SIG-M5 (cell line): ENCODE measurements around the gene MSH5.

ENCODE experiments used
- DNase-seq: peaks from one replicate; lab custom pipeline; 2025; lab: John Stamatoyannopoulos, UW

The MSH5 gene

DNA sequence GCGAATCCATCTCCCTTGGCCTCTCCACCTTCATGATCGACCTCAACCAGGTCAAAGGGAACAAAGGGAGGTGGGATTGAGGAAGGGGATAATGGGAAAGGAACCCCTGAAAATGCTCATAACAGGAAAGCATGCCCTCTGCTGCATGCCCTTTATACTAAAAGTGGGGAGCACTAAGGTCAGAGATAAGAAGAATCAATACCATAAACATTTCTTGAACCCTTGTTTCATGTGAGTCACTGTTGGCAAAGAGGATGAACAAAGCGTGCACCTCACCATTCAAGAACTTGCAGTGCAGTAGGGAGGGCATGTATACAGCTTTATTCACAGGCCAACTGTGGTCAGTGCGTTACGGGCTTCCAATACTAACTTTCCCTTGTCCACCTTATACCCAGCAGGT is 21.0 kb downstream of the MSH5 start:
- no peak for DNase-seq

DNA sequence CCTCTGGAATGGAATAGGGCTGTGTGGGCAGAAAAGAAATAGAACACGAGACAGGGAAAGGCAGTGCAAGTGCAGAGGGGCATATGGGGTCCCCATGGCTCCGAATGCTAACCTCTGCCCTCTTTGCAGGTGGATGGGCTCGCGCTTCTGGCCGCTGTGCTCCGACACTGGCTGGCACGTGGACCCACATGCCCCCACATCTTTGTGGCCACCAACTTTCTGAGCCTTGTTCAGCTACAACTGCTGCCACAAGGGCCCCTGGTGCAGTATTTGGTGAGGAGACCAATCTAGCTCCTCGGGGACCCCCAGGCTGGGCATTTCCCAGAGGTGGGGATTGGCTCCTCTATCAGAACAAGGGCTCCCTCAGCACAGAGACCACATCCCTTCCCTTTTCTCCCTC is 21.5 kb downstream of the MSH5 start:
- DNase-seq = no peak

DNA sequence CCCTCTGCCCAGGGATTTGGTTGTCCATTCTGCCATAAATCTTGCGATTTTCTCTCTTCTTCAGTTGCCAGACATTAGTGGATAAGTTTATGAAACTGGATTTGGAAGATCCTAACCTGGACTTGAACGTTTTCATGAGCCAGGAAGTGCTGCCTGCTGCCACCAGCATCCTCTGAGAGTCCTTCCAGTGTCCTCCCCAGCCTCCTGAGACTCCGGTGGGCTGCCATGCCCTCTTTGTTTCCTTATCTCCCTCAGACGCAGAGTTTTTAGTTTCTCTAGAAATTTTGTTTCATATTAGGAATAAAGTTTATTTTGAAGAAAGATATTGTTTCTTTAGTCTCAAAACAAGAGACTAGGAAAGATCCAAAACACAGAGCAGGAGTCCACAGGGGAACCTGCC is 22.6 kb downstream of the MSH5 start, which contains the start of gene SAPCD1:
TSS of gene SAPCD1 (plus strand) at position 301 of the 400 bp plus-strand sequence. CDS start 399 bp downstream, outside the sequence.
- DNase-seq = no peak

DNA sequence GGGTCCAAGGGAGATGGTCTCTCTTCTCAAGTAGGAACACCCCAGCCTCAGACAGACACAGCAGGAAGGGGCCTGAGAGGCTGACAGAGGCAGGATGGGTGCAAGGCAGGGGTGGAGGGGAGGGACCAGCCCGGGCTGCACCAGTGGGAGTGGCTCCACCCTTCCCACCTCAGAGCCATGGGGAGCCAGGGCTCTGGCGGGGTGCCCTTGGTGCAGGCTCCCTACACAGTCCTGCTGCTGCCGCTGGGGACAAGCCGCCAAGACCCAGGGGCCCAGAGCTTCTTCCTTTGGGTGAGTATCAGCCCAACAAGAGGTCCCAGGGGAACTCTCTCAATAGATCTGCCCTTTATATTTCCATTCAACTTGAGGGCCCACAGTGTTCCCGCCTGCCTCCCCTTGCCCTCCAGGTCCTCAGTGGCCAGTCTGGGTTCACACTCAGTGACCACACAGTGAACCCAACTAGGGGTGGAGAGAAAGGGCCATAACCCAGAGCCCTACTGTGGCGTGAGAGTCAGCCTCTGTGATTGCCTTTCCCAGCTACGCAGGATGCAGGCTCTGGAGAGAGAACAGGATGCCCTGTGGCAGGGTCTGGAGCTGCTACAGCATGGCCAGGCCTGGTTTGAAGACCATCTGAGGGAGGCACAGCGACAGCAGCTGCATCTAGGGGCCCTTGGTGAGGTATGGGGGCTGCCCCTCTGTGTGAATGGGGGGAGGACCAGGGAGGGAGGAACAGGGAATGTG is 23.2 kb downstream of the MSH5 start:
- no peak for DNase-seq

DNA sequence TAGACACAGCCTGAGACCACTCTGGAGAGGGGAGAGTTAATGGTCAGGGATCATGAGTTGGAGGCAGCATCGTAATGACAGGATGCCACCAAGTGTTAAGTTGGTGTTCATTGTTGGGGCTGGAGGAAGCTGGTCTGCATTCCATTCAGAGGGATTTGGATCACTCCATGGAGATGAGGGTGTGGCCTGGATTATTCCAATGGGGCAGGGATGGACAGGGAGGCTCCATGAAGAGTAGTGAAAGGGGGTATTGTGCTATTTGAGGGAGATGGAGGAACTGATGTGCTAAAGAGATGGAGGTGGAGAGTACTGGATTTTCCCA is 23.8 kb downstream of the MSH5 start:
- no peak for DNase-seq

DNA sequence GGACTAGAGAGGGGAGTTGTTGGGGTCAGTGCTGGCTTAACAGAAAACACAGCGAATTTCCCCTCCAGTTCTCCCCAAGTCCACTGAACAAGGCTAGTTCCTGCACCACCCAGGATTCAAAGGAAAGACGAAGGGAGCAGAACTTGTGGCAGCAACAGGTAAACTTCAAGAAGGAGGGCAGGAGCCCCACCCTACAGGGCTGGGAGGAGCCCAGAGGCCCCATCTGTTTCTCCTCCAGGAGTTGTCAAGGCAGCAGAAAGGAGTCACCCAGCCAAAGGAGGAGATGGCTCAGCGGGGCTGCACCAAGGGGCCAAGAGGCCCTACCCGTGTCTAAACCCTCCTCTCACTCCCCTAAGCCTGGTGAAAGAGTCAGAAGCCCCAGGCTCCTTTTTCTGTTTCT is 24.4 kb downstream of the MSH5 start:
- DNase-seq = no peak

DNA sequence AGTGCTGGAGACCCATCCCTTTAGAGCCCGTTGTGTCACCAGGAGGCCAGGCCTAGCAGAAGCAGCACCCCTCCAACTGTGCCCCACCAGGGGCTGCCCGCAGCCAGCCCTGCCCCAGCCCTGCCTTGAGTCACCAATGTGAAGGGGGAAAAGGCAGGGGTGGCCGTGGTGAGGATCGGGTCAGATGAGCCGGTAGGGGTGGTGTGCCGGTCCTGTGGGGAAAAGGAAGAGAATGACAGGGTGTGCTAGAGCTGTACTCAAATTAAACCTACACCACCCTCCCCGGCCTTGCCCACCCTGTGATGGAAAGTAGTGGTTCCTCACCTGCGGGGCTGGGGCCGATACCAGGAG is 25.7 kb downstream of the MSH5 start:
- no peak for DNase-seq

DNA sequence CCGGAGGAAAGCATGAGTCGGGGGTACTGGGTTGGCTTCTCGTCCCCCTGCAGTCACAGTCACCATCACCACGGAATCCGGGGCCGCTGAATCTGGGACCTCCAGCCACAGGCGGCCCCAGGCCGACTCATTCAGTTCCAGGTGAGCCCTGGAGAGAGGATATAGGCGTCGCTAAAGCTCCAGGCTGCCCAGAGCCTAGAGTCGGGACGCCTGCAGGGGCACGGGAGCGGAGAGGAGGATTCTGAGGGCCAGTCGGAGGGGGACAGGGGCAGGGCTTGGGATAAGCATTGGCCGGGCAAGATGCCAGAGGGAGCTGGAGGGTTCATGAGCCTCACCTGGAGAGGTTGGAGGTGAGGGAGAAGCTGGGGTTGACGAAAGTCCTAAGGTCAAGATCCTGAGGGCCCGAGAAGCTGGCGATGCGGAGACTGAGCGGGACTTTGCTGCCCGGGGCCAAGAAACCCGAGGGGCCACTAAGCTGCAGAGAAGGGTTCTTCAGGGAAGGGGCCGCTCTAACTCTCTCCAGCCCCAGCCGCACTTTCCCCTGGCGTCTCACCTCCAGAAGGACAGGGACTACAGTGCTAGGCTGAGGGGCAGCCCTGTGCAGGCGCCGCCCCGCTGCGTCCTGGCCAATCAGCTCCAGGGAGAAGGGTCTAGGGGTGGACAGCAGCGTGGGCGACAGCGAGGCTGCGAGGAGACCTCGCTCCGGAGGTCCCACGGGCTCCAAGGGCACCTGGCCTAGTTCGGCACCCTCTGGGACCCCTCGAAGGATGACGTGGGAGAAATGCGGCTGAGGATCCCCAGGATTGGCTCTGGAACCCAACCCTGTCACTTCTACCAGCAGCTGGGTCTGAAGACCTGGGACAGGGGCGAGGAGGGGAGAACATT is 26.3 kb downstream of the MSH5 start:
- DNase-seq = no peak

DNA sequence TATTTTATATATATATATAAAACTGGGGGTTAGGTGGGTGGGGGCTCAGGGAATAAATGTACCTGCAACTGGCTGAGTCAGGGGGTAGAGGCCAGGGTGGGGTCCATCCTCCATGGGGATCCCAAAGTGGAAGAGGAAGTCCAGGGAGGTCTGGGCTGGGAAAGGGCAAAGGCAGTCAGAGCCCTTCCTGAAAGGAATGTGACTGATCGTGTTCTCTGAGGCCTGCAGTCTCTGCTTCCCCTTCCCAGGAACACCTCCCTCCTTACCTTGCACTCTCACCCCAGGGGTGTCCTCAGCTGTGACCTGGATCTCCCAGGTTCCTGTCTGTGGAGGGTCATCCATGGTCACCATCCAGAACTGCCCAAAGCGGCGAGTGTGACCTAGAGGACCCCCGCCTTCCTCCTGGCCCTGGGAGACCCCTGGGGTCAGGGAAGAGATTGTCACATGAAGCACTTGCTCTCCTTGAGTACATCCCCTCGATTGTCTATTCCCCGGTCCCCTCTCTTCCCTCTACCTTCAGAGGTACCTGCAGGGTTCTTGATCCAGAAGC is 27.4 kb downstream of the MSH5 start:
- DNase-seq = no peak

DNA sequence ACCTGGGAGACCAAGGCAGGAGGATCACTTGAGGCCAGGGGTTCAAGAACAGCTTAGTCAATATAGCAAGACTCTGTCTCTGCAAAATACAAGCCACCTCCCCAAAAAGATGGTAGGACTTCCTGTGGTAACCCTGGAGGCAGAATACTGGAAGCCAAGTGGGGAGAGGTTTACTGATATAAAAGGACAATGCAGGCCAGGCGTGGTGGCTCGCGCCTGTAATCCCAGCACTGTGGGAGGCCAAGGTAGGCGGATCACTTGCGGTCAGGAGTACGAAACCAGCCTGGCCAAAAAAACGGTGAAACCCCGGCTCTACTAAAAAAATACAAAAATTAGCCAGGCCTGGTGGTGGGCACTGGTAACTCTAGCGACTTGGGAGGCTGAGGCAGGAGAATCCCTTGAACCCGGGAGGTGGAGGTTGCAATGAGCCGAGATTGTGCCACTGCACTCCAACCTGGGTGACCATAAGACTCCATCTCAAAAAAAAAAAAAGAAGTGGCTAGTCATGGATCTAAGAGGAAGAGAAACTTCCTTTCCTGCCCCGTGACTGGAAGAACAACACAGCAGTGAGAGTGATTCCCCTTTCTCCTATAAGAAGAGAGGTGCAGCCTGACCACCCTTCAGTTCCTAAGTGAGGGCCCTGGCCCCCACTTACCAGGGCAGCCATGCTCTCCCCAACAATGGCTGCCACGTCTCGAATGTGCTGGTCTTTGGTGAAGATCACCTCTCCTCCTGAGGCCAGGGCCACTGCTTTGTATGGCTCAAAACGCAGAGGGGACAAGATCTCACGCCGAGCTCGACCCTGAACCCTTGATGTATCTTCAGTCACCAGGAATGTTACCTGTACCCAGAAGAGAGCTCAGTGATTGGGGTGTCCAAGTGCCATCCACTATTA is 28.8 kb downstream of the MSH5 start:
- DNase-seq = no peak

DNA sequence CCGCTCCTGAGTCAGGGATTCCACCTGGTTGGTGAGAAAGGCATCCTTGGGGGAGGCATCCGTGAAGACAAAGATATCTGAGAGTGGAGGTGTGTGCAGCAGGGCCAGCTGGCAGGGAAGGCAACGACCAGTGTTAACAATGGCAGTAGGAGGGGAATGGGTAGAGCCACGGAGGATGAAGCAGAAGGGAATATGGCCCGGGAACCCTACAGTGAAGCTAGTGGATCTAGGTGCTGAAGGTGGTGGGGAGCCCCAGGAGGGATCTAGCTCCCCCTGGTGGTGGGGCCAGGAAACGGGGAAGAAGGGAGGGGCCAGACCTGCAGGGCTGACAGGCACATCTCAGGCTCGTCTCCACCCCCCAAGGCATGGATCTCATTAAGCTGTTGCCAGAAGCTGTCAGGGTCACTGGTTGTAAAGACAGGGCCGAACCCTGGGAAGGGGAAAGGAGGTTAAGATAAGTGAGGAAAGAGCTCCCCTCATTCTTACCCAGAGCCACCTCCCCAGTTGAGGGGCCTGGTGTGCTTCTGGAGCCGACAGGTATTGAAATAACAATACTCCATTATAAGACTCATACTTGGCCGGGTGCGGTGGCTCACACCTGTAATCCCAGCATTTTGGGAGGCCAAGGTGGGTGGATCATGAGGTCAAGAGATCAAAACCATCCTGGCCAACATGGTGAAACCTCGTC is 30.0 kb downstream of the MSH5 start:
- DNase-seq = no peak

DNA sequence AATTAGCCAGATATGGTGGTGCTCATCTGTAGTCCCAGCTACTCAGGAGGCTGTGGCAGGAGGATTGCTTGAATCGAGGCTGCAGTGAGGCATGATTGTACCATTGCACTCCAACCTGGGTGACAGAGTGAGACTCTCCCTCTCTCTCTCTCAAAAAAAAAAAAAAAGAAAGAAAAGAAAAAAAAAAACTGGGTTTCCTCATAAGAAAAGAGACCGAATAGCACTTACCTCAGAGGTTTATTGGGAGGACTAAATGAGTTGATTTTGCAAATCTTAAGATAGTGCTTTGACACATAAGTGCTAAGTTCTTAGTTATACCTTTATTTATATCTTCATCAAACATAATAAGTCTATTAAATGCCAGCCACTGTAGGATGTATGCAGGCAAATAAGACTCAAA is 31.1 kb downstream of the MSH5 start:
- no peak for DNase-seq

DNA sequence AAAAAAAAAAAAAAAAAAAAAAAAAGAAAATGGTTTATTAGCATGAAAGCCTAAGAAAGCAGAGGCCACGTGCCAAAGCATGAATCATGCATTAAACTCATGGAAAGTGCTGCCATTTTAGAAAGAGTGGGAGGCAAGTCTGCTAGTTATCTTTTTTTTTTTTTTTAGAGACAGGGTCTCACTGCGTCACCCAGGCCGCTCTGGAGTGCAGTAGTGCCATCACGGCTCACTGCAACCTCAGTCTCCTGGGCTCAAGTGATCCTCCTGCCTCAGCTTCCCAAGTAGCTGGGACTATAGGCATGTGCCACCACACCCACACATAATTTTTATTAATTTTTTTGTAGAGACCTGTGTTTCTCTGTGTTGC is 32.2 kb downstream of the MSH5 start:
- no peak for DNase-seq

DNA sequence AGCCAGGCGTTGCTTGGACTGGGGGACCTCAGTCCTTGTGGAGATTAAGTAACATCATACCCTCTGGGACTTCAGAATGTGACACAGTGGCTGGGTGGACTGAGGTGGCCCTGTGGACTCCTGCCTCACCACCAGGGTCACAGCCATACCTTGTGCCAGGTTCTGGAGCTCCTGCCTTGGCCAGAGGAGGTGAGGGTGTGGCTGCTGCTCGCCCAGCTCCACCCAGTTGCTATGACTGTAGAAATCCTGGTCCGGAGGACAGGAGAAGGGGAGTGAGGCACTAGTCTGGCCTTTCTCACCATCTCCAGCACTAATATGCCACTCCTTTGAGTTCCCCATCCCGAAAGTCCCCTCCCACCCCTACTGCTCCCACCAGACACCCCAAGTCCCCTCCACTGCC is 35.4 kb downstream of the MSH5 start:
- DNase-seq = no peak

DNA sequence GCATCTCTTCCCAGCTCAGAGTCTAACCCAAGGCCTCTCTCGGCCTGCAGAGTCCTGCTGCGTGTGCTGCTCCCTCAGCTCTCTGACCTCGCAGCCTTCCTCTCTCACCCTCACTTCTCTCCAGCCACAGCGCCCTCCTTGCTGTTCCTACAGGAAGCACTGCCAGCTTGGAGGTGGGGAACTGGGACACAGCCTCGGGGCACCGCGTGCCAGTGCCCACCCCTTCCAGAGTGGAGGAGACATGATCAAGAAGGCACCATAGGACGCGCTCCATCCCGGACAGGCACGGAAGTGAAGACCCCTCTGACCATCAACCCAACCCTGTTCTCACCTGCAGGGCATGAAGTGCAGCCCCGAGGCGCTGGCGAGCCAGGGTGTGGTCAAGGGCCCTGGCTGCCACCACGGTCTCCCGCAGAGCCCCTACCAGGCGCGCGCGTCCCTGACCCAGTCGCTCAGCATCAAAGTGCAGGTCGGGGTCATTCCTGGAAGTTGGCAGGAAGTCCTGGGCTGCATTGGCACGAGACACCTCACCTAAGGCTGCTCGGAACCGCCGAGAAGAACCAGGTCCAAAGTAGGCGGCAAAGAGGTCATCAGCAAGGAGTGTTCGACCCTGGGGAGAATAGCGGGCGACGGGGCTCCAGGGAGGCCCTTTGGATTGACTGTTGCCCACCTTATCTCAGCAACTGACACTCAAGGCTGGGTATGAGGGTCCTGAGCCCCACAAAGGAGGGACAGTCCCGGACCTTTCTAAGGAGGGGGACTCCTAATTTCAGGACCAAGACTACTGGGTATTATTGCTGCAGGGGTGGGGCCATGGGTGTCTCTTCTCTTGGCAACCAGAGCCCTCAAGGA is 36.1 kb downstream of the MSH5 start:
- no peak for DNase-seq

DNA sequence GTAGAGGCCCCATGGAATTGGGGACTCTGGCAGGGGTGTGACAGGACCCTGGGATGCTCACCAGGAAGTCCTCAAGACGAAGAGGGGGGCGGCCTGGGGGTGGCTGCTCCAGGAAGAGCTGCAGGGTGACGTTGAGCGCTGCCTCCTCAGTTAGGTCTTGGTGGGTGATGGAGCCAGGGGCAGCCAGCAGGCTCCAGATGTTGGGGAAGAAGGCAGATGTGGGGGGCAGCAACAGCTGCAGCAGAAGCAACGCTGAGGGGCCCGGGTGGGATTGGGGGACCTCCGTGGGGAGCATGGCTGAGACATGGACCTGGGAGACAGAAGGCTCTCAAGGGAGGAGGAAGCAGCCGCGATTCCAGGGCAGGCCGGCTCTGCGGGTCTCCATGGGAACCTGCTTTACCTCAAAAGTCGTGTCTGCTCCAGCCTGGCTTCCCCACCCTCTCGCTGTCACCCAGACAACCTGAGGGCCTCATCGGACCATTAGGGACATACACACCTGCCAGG is 36.7 kb downstream of the MSH5 start:
- no peak for DNase-seq

DNA sequence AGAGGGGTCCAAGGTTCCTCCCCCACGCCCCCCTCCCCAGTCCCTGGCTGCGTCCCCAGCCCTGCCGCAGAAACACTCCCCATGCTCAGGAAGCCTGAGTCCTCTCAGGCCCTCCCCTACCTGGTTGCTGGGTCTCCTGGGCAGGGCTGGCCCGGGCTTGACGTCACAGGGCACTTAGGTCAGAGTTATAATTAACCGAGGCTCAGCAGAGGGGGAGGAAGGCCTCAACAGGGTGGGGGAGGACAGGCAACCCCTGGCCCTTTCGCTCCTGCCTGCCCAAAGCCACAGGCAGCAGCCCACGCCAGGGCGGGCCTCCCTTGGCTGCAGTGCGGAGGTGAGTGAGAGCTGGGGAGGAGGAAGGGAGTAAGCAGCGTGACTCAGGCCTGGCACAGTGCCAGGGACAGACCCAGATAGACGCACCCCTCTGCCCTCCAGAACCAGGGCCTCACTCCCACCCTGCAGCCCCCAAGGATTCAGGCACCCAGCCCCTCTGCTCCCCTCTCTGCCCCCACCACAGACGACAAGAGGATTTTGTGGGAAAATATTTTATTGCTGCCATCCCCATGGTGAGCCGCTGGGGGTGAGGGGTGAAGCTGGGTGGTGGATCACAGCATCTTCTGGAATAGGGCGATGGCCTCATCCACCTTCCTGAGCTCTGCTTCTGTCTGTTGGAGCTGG is 37.3 kb downstream of the MSH5 start, which contains the start of gene VWA7:
TSS of gene VWA7 (minus strand) at position 340 of the 678 bp plus-strand sequence. CDS start 549 bp downstream, outside the sequence.
- DNase-seq = no peak

DNA sequence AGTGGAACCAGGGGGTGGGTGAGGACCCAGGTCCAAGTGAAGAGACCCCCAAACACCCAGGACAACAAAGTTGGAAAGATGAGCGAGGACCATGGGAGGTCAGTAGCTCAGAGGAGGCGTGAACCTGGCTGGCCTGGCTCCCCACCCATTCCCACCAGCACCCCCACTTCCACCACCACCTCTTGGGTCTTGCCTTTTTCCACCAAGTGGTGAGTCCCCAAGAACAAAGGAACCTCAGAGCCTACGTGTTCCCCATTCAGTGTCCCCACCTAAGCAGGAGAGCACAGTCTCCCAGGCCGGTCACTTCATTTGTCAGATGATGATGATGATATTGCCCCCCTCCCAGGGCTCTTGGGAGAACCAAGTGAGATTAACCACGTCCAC is 37.9 kb downstream of the MSH5 start:
- DNase-seq = no peak

DNA sequence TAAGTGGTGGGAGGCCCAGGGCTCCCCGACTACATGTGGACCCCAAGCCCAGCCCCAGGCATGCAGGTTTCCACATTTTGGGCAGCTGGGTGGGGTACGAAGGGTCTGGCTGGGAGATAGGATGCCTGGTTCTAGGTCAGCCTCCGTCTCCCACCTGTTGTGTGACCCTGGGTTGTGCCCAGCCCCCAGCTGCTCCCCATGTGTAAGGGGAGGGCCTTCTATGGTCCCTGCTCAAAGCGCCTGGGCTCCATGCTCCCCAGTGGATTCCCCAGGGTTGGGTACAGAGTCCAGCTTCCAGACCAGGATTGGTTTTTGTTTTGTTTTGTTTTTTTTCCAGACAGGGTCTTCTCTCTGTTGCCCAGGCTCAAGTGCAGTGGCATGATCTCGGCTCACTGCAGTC is 38.4 kb downstream of the MSH5 start:
- DNase-seq = no peak
